GM11168 (cell line): ENCODE data around the gene SNAP25.

Experiments used
- in situ Hi-C: fragments of 300-500 bp; cut with MboI; formaldehyde crosslinking; loops from one replicate; pipeline ENCODE4 v1.12.0; 2022; ENCODE audit warnings: low sequenced_read_pairs; ENCODE audit not compliant: unreplicated experiment

The SNAP25 gene

GRCh38 chr20:10297684-10298240, 79.1 kb downstream of the SNAP25 start:
- in situ Hi-C loops, result no loop called here

- in situ Hi-C loops, result no loop called here
Observed at GRCh38 chr20:10300582-10301446, 82.2 kb downstream of the SNAP25 start.

- in situ Hi-C loops, result no loop called here
Observed at GRCh38 chr20:10303852-10304251, 85.2 kb downstream of the SNAP25 start.

- in situ Hi-C loops, result no loop called here
Observed at GRCh38 chr20:10304471-10305046, 85.9 kb downstream of the SNAP25 start.

GRCh38 chr20:10306440-10307358, 88.1 kb downstream of the SNAP25 start:
- in situ Hi-C loops, result no loop called here

- in situ Hi-C loops, result no loop called here
Observed at GRCh38 chr20:10307359-10307735, 88.7 kb downstream of the SNAP25 start.

GRCh38 chr20:10308652-10309051, 90.0 kb downstream of the SNAP25 start:
- in situ Hi-C loops, result no loop called here

- in situ Hi-C loops, result no loop called here
Observed at GRCh38 chr20:10309326-10309725, 90.7 kb downstream of the SNAP25 start.

GRCh38 chr20:10312111-10312510, 93.5 kb downstream of the SNAP25 start:
- in situ Hi-C loops, result no loop called here

GRCh38 chr20:10313215-10313614, 94.6 kb downstream of the SNAP25 start:
- in situ Hi-C loops, result no loop called here

- in situ Hi-C loops, result no loop called here
Observed at GRCh38 chr20:10313701-10314100, 95.1 kb downstream of the SNAP25 start.

- in situ Hi-C loops, result no loop called here
Observed at GRCh38 chr20:10314198-10314597, 95.6 kb downstream of the SNAP25 start.

GRCh38 chr20:10315138-10315537, 96.5 kb downstream of the SNAP25 start:
- in situ Hi-C loops, result no loop called here

GRCh38 chr20:10316582-10316981, 98.0 kb downstream of the SNAP25 start:
- in situ Hi-C loops, result no loop called here

GRCh38 chr20:10318291-10319024, 99.8 kb downstream of the SNAP25 start:
- in situ Hi-C loops, result no loop called here

GRCh38 chr20:10319855-10320254, 101.2 kb downstream of the SNAP25 start:
- in situ Hi-C loops, result no loop called here

- in situ Hi-C loops, result no loop called here
Observed at GRCh38 chr20:10321138-10321717, 102.6 kb downstream of the SNAP25 start.

- in situ Hi-C loops, result no loop called here
Observed at GRCh38 chr20:10322073-10323012, 103.7 kb downstream of the SNAP25 start.
